Activated CD8-positive, alpha-beta T cell treated with anti-CD3 and anti-CD28 coated beads, Interleukin-2, amount 10 ng/mL, durations not matched to agents 7 days and 5 days (primary cell): Measurements from ENCODE around the gene MACROD2. TPM values are rescaled to one million over a fixed set of nuclear protein-coding genes. Genes with fewer than 3 reads are reported as not detected.

Experiments used
- ATAC-seq: fragments of 150-1000 bp; cut with Tn5 transposase; one replicate; pipeline ENCODE4 v1.10.0; 2021; ENCODE audit warnings: moderate library complexity
- CTCF ChIA-PET: fragments of 350-600 bp; sonication (Branson Sonifier 250); formaldehyde crosslinking; loops from one replicate; lab custom pipeline; 2021; ENCODE audit warnings: antibody characterized with exemption; lab: Charles Lee
- POLR2A ChIA-PET: fragments of 350-600 bp; sonication (Branson Sonifier 250); formaldehyde crosslinking; loops from one replicate; lab custom pipeline; 2021; ENCODE audit warnings: antibody characterized with exemption; lab: Charles Lee
- DNase-seq: peaks from one replicate; pipeline ENCODE4 v3.0.0-alpha.2; 2020
- H3K27ac Mint-ChIP-seq: one replicate; pipeline ENCODE4 v1.8.0; 2021; ENCODE audit warnings: mild to moderate bottlenecking, mixed read lengths
- H3K27me3 Mint-ChIP-seq: one replicate; pipeline ENCODE4 v1.8.0; 2021; ENCODE audit warnings: low read depth, mixed read lengths
- H3K36me3 Mint-ChIP-seq: one replicate; pipeline ENCODE4 v1.8.0; 2021; ENCODE audit warnings: low read depth, mixed read lengths
- H3K4me1 Mint-ChIP-seq: one replicate; pipeline ENCODE4 v1.8.0; 2021; ENCODE audit warnings: low read depth, mixed read lengths
- H3K4me3 Mint-ChIP-seq: one replicate; pipeline ENCODE4 v1.8.0; 2021; ENCODE audit warnings: mild to moderate bottlenecking, mixed read lengths
- H3K9me3 Mint-ChIP-seq: one replicate; pipeline ENCODE4 v1.8.0; 2022; ENCODE audit warnings: mixed read lengths; ENCODE audit not compliant: insufficient read depth
- total RNA-seq, 2 experiments: library from RNA; stranded (reverse); gene quantifications; one replicate each; pipeline ENCODE4 v1.2.3, GENCODE V29; 2021

The MACROD2 gene
- total RNA-seq, 2 experiments from 2014 or later = 0.08 TPM; not detected in 1

DNA sequence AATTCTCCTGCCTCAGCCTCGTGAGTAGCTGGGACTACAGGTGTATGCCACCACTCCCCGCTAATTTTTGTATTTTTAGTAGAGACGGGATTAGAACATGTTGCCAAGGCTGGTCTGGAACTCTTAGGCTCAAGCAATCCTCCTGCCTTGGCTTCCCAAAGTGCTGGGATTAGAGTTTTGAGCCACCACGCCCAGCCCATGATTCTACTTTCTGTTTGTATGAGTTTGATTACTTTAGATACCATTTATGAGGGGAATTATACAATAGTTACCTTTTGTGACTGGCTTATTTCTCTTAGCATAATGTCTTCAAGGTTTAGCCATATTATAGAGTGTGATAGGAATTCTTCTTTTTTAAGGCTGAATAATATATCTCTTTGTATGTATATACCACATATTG, 897.5 kb downstream of the MACROD2 start:
- ChIA-PET CTCF (no interaction called here), POLR2A (no interaction called here)
- no peaks in the 10 kb centered on the region for H3K4me1 Mint-ChIP-seq
- no peak overlapping the region for H3K27ac Mint-ChIP-seq
- no peaks in the 10 kb centered on the region for H3K27me3 Mint-ChIP-seq
- no peaks in the 10 kb centered on the region for H3K9me3 Mint-ChIP-seq
- DNase-seq = no peak
- H3K36me3 Mint-ChIP-seq = no peaks in the 10 kb centered on the region
- no peak for ATAC-seq
- no peak overlapping the region for H3K4me3 Mint-ChIP-seq

GRCh38 chr20:14896569-14896968, 901.3 kb downstream of the MACROD2 start:
- CTCF ChIA-PET = no interaction called here

DNA sequence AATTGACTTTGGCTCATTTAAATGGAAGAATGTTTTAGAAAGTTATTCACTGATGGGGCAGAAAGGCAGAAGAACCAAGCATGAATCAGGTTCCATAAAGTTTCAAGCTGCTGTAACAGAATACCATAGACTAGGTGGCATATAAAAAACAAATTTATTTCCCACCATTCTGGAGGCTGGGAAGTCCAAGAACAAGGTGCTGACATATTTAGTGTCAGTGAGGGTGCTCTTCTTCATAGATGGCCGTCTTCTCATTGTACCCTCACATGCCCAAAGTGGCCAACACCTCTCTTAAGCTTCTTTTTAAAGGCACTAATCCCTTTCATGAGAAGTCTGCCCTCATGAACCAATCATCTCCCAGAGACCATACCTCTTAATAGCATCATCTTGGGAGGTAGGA, 902.3 kb downstream of the MACROD2 start:
- no peaks in the 10 kb centered on the region for H3K27me3 Mint-ChIP-seq
- no peaks in the 10 kb centered on the region for H3K9me3 Mint-ChIP-seq
- no peaks in the 10 kb centered on the region for H3K4me1 Mint-ChIP-seq
- no peak overlapping the region for H3K27ac Mint-ChIP-seq
- POLR2A ChIA-PET = no interaction called here
- no peak for DNase-seq
- ATAC-seq = no peak
- H3K36me3 Mint-ChIP-seq = no peaks in the 10 kb centered on the region
- CTCF ChIA-PET = no interaction called here
- H3K4me3 Mint-ChIP-seq = no peak overlapping the region

More at GRCh38 chr20:14896569-14896968, 901.3 kb downstream of the MACROD2 start:
- Mint-ChIP-seq H3K4me1 (no peaks in the 10 kb centered on the region), H3K27me3 (no peaks in the 10 kb centered on the region), H3K4me3 (no peak overlapping the region), H3K27ac (no peak overlapping the region), H3K36me3 (no peaks in the 10 kb centered on the region), H3K9me3 (no peaks in the 10 kb centered on the region)
- POLR2A ChIA-PET = no interaction called here
- ATAC-seq (no peak), DNase-seq (no peak)

DNA sequence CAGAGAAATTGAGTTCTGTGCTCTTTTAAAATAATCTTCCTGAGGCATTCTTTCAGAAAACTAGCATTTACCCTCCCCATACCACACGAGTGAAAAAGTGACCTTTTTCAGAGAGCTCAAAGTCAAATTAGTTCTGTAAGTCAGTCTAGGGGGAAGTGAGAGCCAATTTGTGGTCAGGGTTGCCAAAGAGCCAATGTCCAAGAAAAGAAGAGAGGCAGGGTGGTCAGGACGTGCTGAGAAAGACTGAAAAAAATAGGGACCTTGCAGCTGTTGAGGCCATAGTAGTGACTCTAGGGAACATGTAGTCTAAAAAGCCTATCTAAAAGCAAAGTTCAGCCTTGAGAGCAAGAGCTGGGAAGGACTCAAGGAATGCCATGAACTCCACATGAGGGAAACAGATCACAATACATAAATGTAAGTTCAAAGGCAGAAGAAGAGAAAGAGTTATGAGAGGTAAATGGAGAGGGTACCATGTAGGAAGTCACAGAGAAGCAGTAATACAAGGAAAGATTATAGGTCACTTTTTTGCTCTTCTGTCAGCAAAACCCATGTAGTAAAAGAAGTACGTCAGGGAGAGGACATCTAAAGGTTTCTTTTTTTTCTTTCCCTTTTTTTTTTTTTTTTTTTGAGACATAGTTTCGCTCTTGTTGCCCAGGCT, 907.2 kb downstream of the MACROD2 start:
- ChIA-PET CTCF (no interaction called here), POLR2A (no interaction called here)
- no peaks in the 10 kb centered on the region for H3K4me1 Mint-ChIP-seq
- no peak overlapping the region for H3K4me3 Mint-ChIP-seq
- DNase-seq (no peak), ATAC-seq (no peak)
- H3K27me3 Mint-ChIP-seq = no peaks in the 10 kb centered on the region
- H3K27ac Mint-ChIP-seq = no peak overlapping the region
- H3K36me3 Mint-ChIP-seq = no peaks in the 10 kb centered on the region
- H3K9me3 Mint-ChIP-seq = no peaks in the 10 kb centered on the region

DNA sequence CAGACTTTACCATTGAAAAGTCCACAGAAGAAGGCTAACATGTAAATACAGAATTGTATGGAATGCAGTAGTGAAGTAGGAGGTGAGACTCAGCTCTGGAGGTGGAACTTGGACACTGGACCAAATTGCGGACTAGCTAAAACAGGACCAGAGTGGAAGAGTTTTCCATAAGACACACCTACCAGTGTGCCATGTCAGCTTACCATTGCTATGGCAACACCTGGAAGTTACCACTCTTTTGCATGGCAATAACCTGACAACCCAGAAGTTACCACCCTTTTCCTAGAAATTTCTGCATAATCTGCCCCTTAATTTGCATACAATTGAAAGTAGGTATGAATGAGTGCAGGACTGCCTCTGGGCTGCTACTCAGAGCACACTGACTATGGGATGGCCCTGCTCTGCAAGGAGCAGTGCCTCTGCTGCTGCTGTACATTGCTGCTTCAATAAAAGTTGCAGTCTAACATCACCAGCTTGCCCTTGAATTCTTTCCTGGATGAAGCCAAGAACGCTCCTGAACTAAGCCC, 911.7 kb downstream of the MACROD2 start:
- DNase-seq (no peak), ATAC-seq (no peak)
- CTCF ChIA-PET = no interaction called here
- POLR2A ChIA-PET = no interaction called here
- Mint-ChIP-seq H3K36me3 (no peaks in the 10 kb centered on the region), H3K9me3 (no peaks in the 10 kb centered on the region), H3K4me3 (no peak overlapping the region), H3K4me1 (no peaks in the 10 kb centered on the region), H3K27me3 (no peaks in the 10 kb centered on the region), H3K27ac (no peak overlapping the region)

DNA sequence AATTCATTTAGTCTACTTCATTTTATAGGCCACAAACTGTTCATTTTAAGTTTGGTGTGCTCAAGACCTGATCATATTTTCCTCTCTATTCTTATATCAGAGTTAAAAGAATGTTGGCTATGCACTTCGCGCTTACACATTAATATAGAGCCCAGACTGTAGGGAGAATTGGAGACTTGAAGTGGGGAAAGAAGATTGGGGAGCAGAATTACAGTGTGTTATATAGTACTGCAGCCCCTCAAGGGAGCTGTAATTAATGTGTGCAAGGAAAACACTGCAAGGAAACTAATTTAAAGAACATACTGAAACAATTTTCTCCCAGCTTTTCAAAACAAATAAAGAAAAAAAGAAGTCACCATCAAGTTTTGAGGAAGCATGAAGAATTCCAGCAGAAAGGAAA, 914.8 kb downstream of the MACROD2 start:
- CTCF ChIA-PET = no interaction called here

DNA sequence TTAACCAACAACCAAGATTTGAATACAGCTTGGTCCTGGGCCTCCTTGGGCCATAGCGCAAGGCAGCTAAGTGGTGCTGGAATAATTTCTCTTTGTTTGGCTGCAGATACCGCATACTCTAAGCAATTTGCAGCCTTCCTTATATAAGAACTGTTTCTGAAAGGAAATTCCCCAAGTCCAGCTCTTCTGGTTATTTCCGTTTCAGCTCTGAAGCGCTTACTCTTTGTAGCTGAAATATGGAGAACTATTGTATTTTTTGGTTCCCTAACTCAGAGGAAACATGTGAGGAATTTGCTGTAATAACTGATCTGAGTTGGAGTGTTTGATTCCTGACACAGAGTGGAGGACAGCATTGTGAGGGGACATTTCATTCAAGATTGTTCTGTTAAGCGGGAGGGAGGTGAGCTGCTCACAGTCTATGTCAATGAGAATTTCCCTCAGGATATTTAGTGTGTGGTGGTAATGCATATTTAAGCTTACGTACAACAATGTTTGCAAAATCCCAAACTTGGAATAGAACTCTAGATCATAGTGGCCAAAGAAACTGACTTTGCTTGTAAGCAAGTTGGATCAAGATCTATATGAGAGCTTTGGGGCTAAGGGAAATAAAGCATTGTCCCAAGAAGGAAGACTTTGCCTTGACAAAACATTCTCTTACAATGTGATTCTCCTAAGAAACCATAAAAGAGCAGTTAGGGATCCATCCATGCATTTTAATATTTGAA, 918.7 kb downstream of the MACROD2 start:
- no peaks in the 10 kb centered on the region for H3K4me1 Mint-ChIP-seq
- H3K27me3 Mint-ChIP-seq = no peaks in the 10 kb centered on the region
- ChIA-PET POLR2A (no interaction called here), CTCF (no interaction called here)
- H3K36me3 Mint-ChIP-seq = no peaks in the 10 kb centered on the region
- ATAC-seq (no peak), DNase-seq (no peak)
- no peak overlapping the region for H3K4me3 Mint-ChIP-seq
- H3K27ac Mint-ChIP-seq = no peak overlapping the region
- no peaks in the 10 kb centered on the region for H3K9me3 Mint-ChIP-seq

More for the DNA sequence above, 914.8 kb downstream of the MACROD2 start:
- Mint-ChIP-seq H3K27me3 (no peaks in the 10 kb centered on the region), H3K9me3 (no peaks in the 10 kb centered on the region), H3K36me3 (no peaks in the 10 kb centered on the region), H3K4me1 (no peaks in the 10 kb centered on the region), H3K27ac (no peak overlapping the region), H3K4me3 (no peak overlapping the region)
- DNase-seq = no peak
- POLR2A ChIA-PET = no interaction called here
- no peak for ATAC-seq

DNA sequence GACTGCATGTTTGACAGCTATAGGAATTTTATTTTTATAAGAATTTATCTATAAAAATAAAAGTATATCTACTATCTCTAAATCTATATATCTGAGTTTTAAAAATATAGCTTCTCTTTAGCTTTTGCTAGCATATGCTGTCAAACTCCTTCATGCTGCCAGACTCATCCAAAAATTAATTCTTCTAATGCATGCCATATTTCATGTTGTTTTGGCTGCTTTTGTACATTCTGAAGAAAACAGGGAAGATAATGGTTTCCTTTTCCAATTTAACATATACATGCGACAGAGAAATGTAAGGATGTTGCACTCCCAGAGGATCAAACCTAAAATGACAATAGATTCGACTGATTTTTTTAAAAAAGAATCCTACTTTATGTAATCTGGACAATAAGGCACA, 919.3 kb downstream of the MACROD2 start:
- Mint-ChIP-seq H3K27me3 (no peaks in the 10 kb centered on the region), H3K4me3 (no peak overlapping the region), H3K4me1 (no peaks in the 10 kb centered on the region), H3K9me3 (no peaks in the 10 kb centered on the region), H3K36me3 (no peaks in the 10 kb centered on the region), H3K27ac (no peak overlapping the region)
- CTCF ChIA-PET = no interaction called here
- no peak for DNase-seq
- POLR2A ChIA-PET = no interaction called here
- ATAC-seq = no peak

DNA sequence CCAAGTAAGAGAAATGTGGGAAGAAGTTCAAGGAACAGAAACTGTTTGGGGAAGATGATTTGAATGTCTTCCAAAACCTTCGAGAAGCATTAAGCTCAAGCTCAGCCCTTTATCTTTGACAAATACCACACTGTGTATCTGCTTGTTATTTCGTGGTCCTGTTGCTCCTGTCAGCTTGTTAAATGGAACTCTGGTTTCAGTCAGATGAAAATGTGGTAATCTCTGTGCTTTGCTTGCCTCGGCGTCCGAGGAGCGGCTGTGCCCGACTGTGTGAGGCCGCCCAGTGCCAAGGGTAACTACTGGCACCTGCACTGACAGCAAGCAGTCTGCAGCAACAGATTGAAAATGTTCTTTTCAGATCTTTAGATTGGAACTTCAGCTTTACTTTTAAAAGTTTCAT, 920.0 kb downstream of the MACROD2 start:
- DNase-seq (no peak), ATAC-seq (no peak)
- Mint-ChIP-seq H3K9me3 (no peaks in the 10 kb centered on the region), H3K27me3 (no peaks in the 10 kb centered on the region), H3K4me1 (no peaks in the 10 kb centered on the region), H3K27ac (no peak overlapping the region), H3K36me3 (no peaks in the 10 kb centered on the region), H3K4me3 (no peak overlapping the region)
- CTCF ChIA-PET = no interaction called here
- POLR2A ChIA-PET = no interaction called here

- Mint-ChIP-seq H3K9me3 (no peaks in the 10 kb centered on the region), H3K27me3 (no peaks in the 10 kb centered on the region), H3K4me3 (no peak overlapping the region), H3K27ac (no peak overlapping the region), H3K36me3 (no peaks in the 10 kb centered on the region), H3K4me1 (no peaks in the 10 kb centered on the region)
- DNase-seq (no peak), ATAC-seq (no peak)
- ChIA-PET POLR2A (no interaction called here), CTCF (no interaction called here)
Observed at GRCh38 chr20:14916360-14916920, 921.1 kb downstream of the MACROD2 start.

- ATAC-seq (no peak), DNase-seq (no peak)
- Mint-ChIP-seq H3K4me3 (no peak overlapping the region), H3K27me3 (no peaks in the 10 kb centered on the region), H3K27ac (no peak overlapping the region), H3K9me3 (no peaks in the 10 kb centered on the region), H3K4me1 (no peaks in the 10 kb centered on the region), H3K36me3 (no peaks in the 10 kb centered on the region)
- ChIA-PET POLR2A (no interaction called here), CTCF (no interaction called here)
Observed at GRCh38 chr20:14918281-14918680, 923.0 kb downstream of the MACROD2 start.

DNA sequence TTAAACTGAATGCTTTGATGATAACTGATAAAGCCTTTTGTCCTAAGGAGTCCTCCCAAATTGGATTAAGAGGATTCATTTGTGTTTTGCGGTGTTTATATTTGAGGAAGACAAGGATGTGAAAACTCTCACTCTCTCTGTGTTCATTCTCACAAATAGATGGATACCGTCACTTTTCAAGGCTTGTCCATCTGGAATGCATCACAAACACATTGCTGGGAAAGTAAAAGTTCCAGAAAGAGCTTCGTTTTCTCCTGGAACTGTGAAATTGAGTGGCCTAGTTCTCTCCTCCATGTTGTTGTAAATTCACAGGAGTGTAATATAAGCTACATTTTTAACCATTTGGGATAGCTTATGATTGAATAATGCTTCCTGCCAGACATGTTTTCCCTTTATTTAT, 923.7 kb downstream of the MACROD2 start:
- no peaks in the 10 kb centered on the region for H3K9me3 Mint-ChIP-seq
- H3K27me3 Mint-ChIP-seq = no peaks in the 10 kb centered on the region
- CTCF ChIA-PET = no interaction called here
- no peaks in the 10 kb centered on the region for H3K4me1 Mint-ChIP-seq
- no peak overlapping the region for H3K4me3 Mint-ChIP-seq
- POLR2A ChIA-PET = no interaction called here
- no peaks in the 10 kb centered on the region for H3K36me3 Mint-ChIP-seq
- ATAC-seq (no peak), DNase-seq (no peak)
- H3K27ac Mint-ChIP-seq = no peak overlapping the region
